ENCODE data around the gene C2CD5. TPM values are rescaled to one million over a fixed set of nuclear protein-coding genes. Genes with fewer than 3 reads are reported as not detected.
A peak's percentile ranks its signal among the peaks of the same experiment; 100 is the strongest.

Gene C2CD5
- total RNA-seq (2016; rRNA removed; fragmentation: Illumina TruSeq; extraction: Trizol) (14.6 and 24.2 TPM in 2 replicates), polyA plus RNA-seq (2011; rRNA removed) (11.1 and 12.6 TPM in 2 replicates), polyA minus RNA-seq (2011; rRNA and poly(A)+ RNA removed; ENCODE audit: low replicate concordance) (11.9 and 19.2 TPM in 2 replicates), Bru-seq, nascent RNA (percentile 70 among the genes with signal in this experiment), BruChase-seq, experiment 1, labeled RNA remaining after a 6-hour chase (percentile 67 among the genes with signal in this experiment), BruChase-seq, experiment 2, labeled RNA remaining after a 2-hour chase (percentile 73 among the genes with signal in this experiment)
- total RNA-seq (2016; cell fraction: cytosol; rRNA removed; fragmentation: Illumina TruSeq; extraction: Trizol; ENCODE audit: low read depth): 7.2 and 9.7 TPM in 2 replicates
- 13.3 and 25.9 TPM in 2 replicates for total RNA-seq (2016; cell fraction: insoluble cytoplasmic fraction; rRNA removed; fragmentation: Illumina TruSeq; extraction: Trizol)
- 12.3 and 12.9 TPM in 2 replicates for total RNA-seq (2016; cell fraction: membrane; rRNA removed; fragmentation: Illumina TruSeq; extraction: Trizol)
- 23.8 and 28.1 TPM in 2 replicates for total RNA-seq (2016; cell fraction: nucleus; rRNA removed; fragmentation: Illumina TruSeq; extraction: Trizol)
- polyA plus RNA-seq (2011; cell fraction: cytosol; rRNA removed): 5.4 and 8.3 TPM in 2 replicates
- 11.0 and 11.7 TPM in 2 replicates for polyA plus RNA-seq (2011; cell fraction: nucleus; rRNA removed)
- 10.3 and 14.3 TPM in 2 replicates for polyA plus RNA-seq (2012)
- 1.2 and 1.4 TPM in 2 replicates for polyA plus RNA-seq (2016; cell fraction: cytosol; fragmentation: Illumina TruSeq; extraction: Trizol; ENCODE audit: low read depth)
- polyA plus RNA-seq (2016; cell fraction: insoluble cytoplasmic fraction; fragmentation: Illumina TruSeq; extraction: Trizol; ENCODE audit: low read depth): 24.1 and 28.0 TPM in 2 replicates
- 6.2 and 6.6 TPM in 2 replicates for polyA plus RNA-seq (2016; cell fraction: membrane; fragmentation: Illumina TruSeq; extraction: Trizol; ENCODE audit: low read depth)
- 31.5 and 34.4 TPM in 2 replicates for polyA plus RNA-seq (2016; cell fraction: nucleus; fragmentation: Illumina TruSeq; extraction: Trizol; ENCODE audit: insufficient read depth, low read depth)
- 11.8 and 14.7 TPM in 2 replicates for polyA minus RNA-seq (2011; cell fraction: cytosol; rRNA and poly(A)+ RNA removed)
- 65.8 and 70.3 TPM in 2 replicates for polyA minus RNA-seq (2011; cell fraction: nucleus; rRNA and poly(A)+ RNA removed)
- long read RNA-seq, experiment 1, partial matches to known transcripts: 3 of 4 reads
- long read RNA-seq, experiment 1, other reads (novel, unspliced or antisense): 1 of 4 reads
- long read RNA-seq, experiment 2, full-length matches to known transcripts: 2 of 11 reads
- long read RNA-seq, experiment 2, partial matches to known transcripts: 3 of 11 reads
- long read RNA-seq, experiment 2, other reads (novel, unspliced or antisense): 6 of 11 reads

- H3K36me3 ChIP-seq (replicated peaks in 1 of 2; ENCODE audit: control insufficient read depth in 1 of 2, insufficient read depth in 2 of 2, low read length in 2 of 2): no peaks in the 10 kb centered on the region
- H3K79me2 ChIP-seq (ENCODE audit: insufficient read depth, low read length): no peaks in the 10 kb centered on the region
- in situ Hi-C loops (cut with HindIII; ENCODE audit: extremely low pct_ligation_motif_present, low pct_unique_long_range_greater_than_20kb): loop anchor here (5.0 kb wide), 1 partner anchor 83 kb away; the partner anchor contains the start of gene ETNK1
- intact Hi-C loops (cut with micrococcal nuclease; ENCODE audit: unreplicated experiment): loop anchor here (1.0 kb wide), 1 partner anchor 80 kb away; no protein-coding TSS in a partner anchor
- H2AFZ ChIP-seq (ENCODE audit: low read length): peak within 1 kb of the TSS; percentile 9
- no peaks in the 10 kb centered on the region; a peak in 1 of 5 replicates for H3K27me3 ChIP-seq (ENCODE audit: control insufficient read depth in 1 of 2, insufficient read depth in 2 of 2, low read length in 2 of 2)
- peak within 1 kb of the TSS; percentile 91 for H3K27ac ChIP-seq (ENCODE audit: extremely low read length, insufficient read depth, low read length)
- H3K4me2 ChIP-seq (ENCODE audit: low read depth, low read length): peak within 1 kb of the TSS; percentile 75
- H3K9me3 ChIP-seq (ENCODE audit: low read length): no peaks in the 10 kb centered on the region
- TSS peak; percentile 89 for BruUV-seq (replicated peaks)
- CTCF ChIA-PET (ENCODE audit: low intra/inter-chr PET ratio, low total read pairs): interaction anchor here (1.2 kb wide), 1 partner anchor 15 kb away, joined by 3 read pairs; no protein-coding TSS in a partner anchor
- peak; percentile 95 for DNase-seq (ENCODE audit: low spot score)
- peak; percentile 96 for ATAC-seq
- peak within 1 kb of the TSS; percentile 86 to 97 (median 95) for H3K4me3 ChIP-seq (replicated peaks in 1 of 3; ENCODE audit: insufficient read depth in 1 of 3, low read depth in 2 of 3, low read length in 3 of 3)
- POLR2A ChIA-PET: interaction anchor here (0.6 to 2.4 kb wide), 8 partner anchors 9 to 1107 kb away, joined by 3 to 44 read pairs (median 4); partner anchors contain the start of genes ETNK1, PYROXD1 and RECQL
- FAIRE-seq: peak; percentile 75
- no peaks in the 10 kb centered on the region for H4K20me1 ChIP-seq (ENCODE audit: insufficient read depth, low read length)
- H3K9ac ChIP-seq (ENCODE audit: insufficient read depth, low read depth, low read length): peak within 1 kb of the TSS; percentile 84
- peaks cover 22% of the 10 kb centered on the region for H3K4me1 ChIP-seq (ENCODE audit: insufficient read depth, low read length)
- WGBS (ENCODE audit: low lambda C conversion rate): 0% methylated on average over 2 of the region's 80 CpGs
- peak; percentile 68 for TF ChIP-seq FOXA3 (CRISPR knock-in tag; IDR thresholded peaks at IDR 0.05)
- peak; percentile 53; the same call in 1 of the 2 replicates for TF ChIP-seq HNRNPL (IDR thresholded peaks at IDR 0.05; ENCODE audit: low read depth, low read length)
- TF ChIP-seq ZNF879 (CRISPR knock-in tag; IDR thresholded peaks at IDR 0.05): no peak
- TF ChIP-seq STAG1 (CRISPR knock-in tag; IDR thresholded peaks at IDR 0.05): no peak
- no peak for TF ChIP-seq SP2 (CRISPR knock-in tag; IDR thresholded peaks at IDR 0.05)
- TF ChIP-seq TP53 (CRISPR knock-in tag; conservative IDR thresholded peaks at IDR 0.05): 0 out of 2 replicates have a peak, but pooled peaks have one; percentile 88
- no peak for TF ChIP-seq NPAS2 (CRISPR knock-in tag; IDR thresholded peaks at IDR 0.05; ENCODE audit: borderline replicate concordance)
- TF ChIP-seq ZNF143 (CRISPR knock-in tag; IDR thresholded peaks at IDR 0.05): peak; percentile 41; the same call in 1 of the 2 replicates
- no peak; the same call in 1 of the 2 replicates for TF ChIP-seq ZBTB34 (CRISPR knock-in tag; IDR thresholded peaks at IDR 0.05)
- TF ChIP-seq NFRKB (IDR thresholded peaks at IDR 0.05): peak; percentile 80
- peak; percentile 80; the same call in 1 of the 2 replicates for TF ChIP-seq BRF2 (CRISPR knock-in tag; IDR thresholded peaks at IDR 0.05)
- peak; percentile 55; the same call in 1 of the 2 replicates for TF ChIP-seq SIN3B (IDR thresholded peaks at IDR 0.05; ENCODE audit: low read length)
- TF ChIP-seq ZNF18 (CRISPR knock-in tag; IDR thresholded peaks at IDR 0.05; ENCODE audit: insufficient replicate concordance): peak; percentile 50
Measured at GRCh38 chr12:22544038-22544979, at the start of gene C2CD5. TSS of gene C2CD5 (minus strand) at chr12:22544542. CDS start at chr12:22544150, 392 bp downstream.
